IMR-90 (cell line): ENCODE data around the gene DACT1. TPM values are rescaled to one million over a fixed set of nuclear protein-coding genes. Genes with fewer than 3 reads are reported as not detected.

ENCODE experiments used
- ATAC-seq: fragments of 200-7000 bp; cut with Tn5 transposase; 2 replicates; pipeline ENCODE4 v1.9.1; 2020; ENCODE audit warnings: low read depth, mild to moderate bottlenecking, moderate library complexity
- BruUV-seq: library from RNA; stranded (reverse); fragments of 400-500 nt; replicated peaks from 2 replicates; lab custom pipeline; 2021; lab: Mats Ljungman, UMichigan
- CTCF ChIA-PET: fragments of 300-600 bp; formaldehyde crosslinking; extraction: SDS; loops from one replicate; lab custom pipeline; 2021; ENCODE audit warnings: antibody characterized with exemption; lab: Yijun Ruan, JAX
- POLR2A ChIA-PET: fragments of 300-600 bp; sonication (Branson Sonifier 250); formaldehyde crosslinking; loops from one replicate; lab custom pipeline; 2022; ENCODE audit warnings: antibody characterized with exemption; ENCODE audit not compliant: unreplicated experiment; lab: Charles Lee
- DNase-seq: peaks from one replicate; pipeline ENCODE4 v3.0.0; 2013
- H2AFZ ChIP-seq: replicated peaks from 2 replicates; pipeline ENCODE3; 2013; ENCODE audit warnings: low read length, mild to moderate bottlenecking; ENCODE audit not compliant: poor library complexity
- H2AK5ac ChIP-seq: 2 replicates; pipeline ENCODE4 v1.6.1; 2013; ENCODE audit warnings: low read depth, low read length, inconsistent platforms
- H2AK9ac ChIP-seq: replicated peaks from 2 replicates; pipeline ENCODE3; 2013; ENCODE audit warnings: mild to moderate bottlenecking, low read depth, low read length, moderate library complexity; ENCODE audit not compliant: poor library complexity
- H2BK120ac ChIP-seq: 2 replicates; pipeline ENCODE4 v1.6.1; 2013; ENCODE audit warnings: low read depth, low read length, inconsistent platforms
- H2BK15ac ChIP-seq: 3 replicates; pipeline ENCODE4 v1.6.1; 2013; ENCODE audit warnings: low read depth, low read length, inconsistent platforms
- H2BK20ac ChIP-seq: 2 replicates; pipeline ENCODE4 v1.6.1; 2013; ENCODE audit warnings: low read depth, mild to moderate bottlenecking, inconsistent platforms, low read length, moderate library complexity
- H2BK5ac ChIP-seq: 2 replicates; pipeline ENCODE4 v1.6.1; 2013; ENCODE audit warnings: mild to moderate bottlenecking, low read depth, low read length, inconsistent platforms; ENCODE audit not compliant: poor library complexity, severe bottlenecking
- H3K14ac ChIP-seq: replicated peaks from 2 replicates; pipeline ENCODE4 v1.6.1; 2013; ENCODE audit warnings: low read depth, low read length, inconsistent platforms
- H3K18ac ChIP-seq: 2 replicates; pipeline ENCODE4 v1.6.1; 2013; ENCODE audit warnings: low read depth, low read length, control low read depth
- H3K23ac ChIP-seq: 2 replicates; pipeline ENCODE4 v1.6.1; 2013; ENCODE audit warnings: low read depth, low read length, inconsistent platforms
- H3K27ac ChIP-seq: 2 replicates; pipeline ENCODE4 v1.5.1; 2013; ENCODE audit warnings: mild to moderate bottlenecking, control low read depth, low read length; ENCODE audit not compliant: insufficient read depth
- H3K27me3 ChIP-seq: 2 replicates; pipeline ENCODE4 v1.6.1; 2013; ENCODE audit warnings: low read length; ENCODE audit not compliant: control insufficient read depth, insufficient read depth
- H3K36me3 ChIP-seq: 2 replicates; pipeline ENCODE4 v1.6.1; 2013; ENCODE audit warnings: low read length, mixed read lengths; ENCODE audit not compliant: control insufficient read depth, insufficient read depth
- H3K4ac ChIP-seq: 2 replicates; pipeline ENCODE4 v1.6.1; 2013; ENCODE audit warnings: low read depth, low read length, inconsistent platforms
- H3K4me1 ChIP-seq: 2 replicates; pipeline ENCODE4 v1.6.1; 2013; ENCODE audit warnings: low read length, mixed read lengths; ENCODE audit not compliant: control insufficient read depth, insufficient read depth
- H3K4me2 ChIP-seq: 2 replicates; pipeline ENCODE4 v1.6.1; 2013; ENCODE audit warnings: low read depth, mild to moderate bottlenecking, control low read depth, low read length, moderate library complexity
- H3K4me3 ChIP-seq: 2 replicates; pipeline ENCODE4 v1.5.1; 2013; ENCODE audit warnings: low read depth, mild to moderate bottlenecking, control low read depth, low read length, moderate library complexity; ENCODE audit not compliant: insufficient read depth
- H3K56ac ChIP-seq: 2 replicates; pipeline ENCODE4 v1.6.1; 2013; ENCODE audit warnings: low read length, inconsistent platforms; ENCODE audit not compliant: insufficient read depth; ENCODE audit errors: extremely low read depth
- H3K79me1 ChIP-seq, 2 experiments: 2 replicates each; pipeline ENCODE4 v1.6.1; 2013; ENCODE audit warnings: low read length in 2 of 2, inconsistent platforms in 1 of 2, low read depth in 1 of 2
- H3K9ac ChIP-seq: 2 replicates; pipeline ENCODE4 v1.6.1; 2013; ENCODE audit warnings: low read depth, low read length, control low read depth
- H3K9me1 ChIP-seq: 2 replicates; pipeline ENCODE4 v1.6.1; 2013; ENCODE audit warnings: low read length, inconsistent platforms; ENCODE audit not compliant: insufficient read depth
- H3K9me3 ChIP-seq: 2 replicates; pipeline ENCODE4 v1.6.1; 2013; ENCODE audit warnings: low read length; ENCODE audit not compliant: control insufficient read depth, insufficient read depth
- H4K20me1 ChIP-seq: 2 replicates; pipeline ENCODE4 v1.6.1; 2013; ENCODE audit warnings: low read length, inconsistent platforms; ENCODE audit not compliant: insufficient read depth
- H4K5ac ChIP-seq: 2 replicates; pipeline ENCODE4 v1.6.1; 2013; ENCODE audit warnings: mild to moderate bottlenecking, low read depth, low read length, control low read depth
- H4K8ac ChIP-seq, 2 experiments: 2 replicates each; pipeline ENCODE4 v1.6.1; 2013; ENCODE audit warnings: low read depth in 2 of 2, low read length in 2 of 2, control low read depth in 1 of 2, inconsistent platforms in 1 of 2
- H4K91ac ChIP-seq: 2 replicates; pipeline ENCODE4 v1.6.1; 2013; ENCODE audit warnings: low read depth, low read length, inconsistent platforms; ENCODE audit not compliant: insufficient read depth
- ELK1 ChIP-seq: fragments of 150-350 bp; IDR thresholded peaks from 2 replicates; pipeline ENCODE4 v1.6.1; 2016; ENCODE audit warnings: low read depth, mild to moderate bottlenecking, low read length, moderate library complexity, borderline replicate concordance
- FOS ChIP-seq: fragments of 150-350 bp; IDR thresholded peaks from 2 replicates; pipeline ENCODE4 v1.6.1; 2016; ENCODE audit warnings: low read depth, low read length
- POLR2A ChIP-seq: IDR thresholded peaks from 2 replicates; pipeline ENCODE4 v1.6.1; 2012; ENCODE audit warnings: mild to moderate bottlenecking, low read depth, low read length
- RCOR1 ChIP-seq: IDR thresholded peaks from 2 replicates; pipeline ENCODE4 v1.6.1; 2012; ENCODE audit warnings: mild to moderate bottlenecking, low read length, improper control_type of control experiment; ENCODE audit not compliant: insufficient replicate concordance
- WGBS, 2 experiments: methylation state at CpG; one replicate each; pipeline versions ENCODE4 v1.1.5 to v1.1.7; 2013; ENCODE audit warnings: missing lambda C conversion rate in 2 of 2; ENCODE audit not compliant: insufficient read length in 1 of 2; ENCODE audit errors: extremely low coverage in 2 of 2; 5-methylcytosine and 5-hydroxymethylcytosine counted together
- dilution Hi-C: fragments of 300-500 bp; cut with HindIII; formaldehyde crosslinking; loops from one replicate; pipeline ENCODE4 v1.14.3; 2018; ENCODE audit warnings: low sequenced_read_pairs; ENCODE audit not compliant: unreplicated experiment
- in situ Hi-C: fragments of 300-500 bp; cut with MboI; formaldehyde crosslinking; loops from 3 replicates; pipeline ENCODE4 v1.14.3; 2019; ENCODE audit warnings: low sequenced_read_pairs, inconsistent platforms, mixed read lengths
- intact Hi-C: fragments of 100-400 bp; cut with micrococcal nuclease; formaldehyde crosslinking; loops from 2 replicates; pipeline ENCODE4 v1.10.0; 2022
- polyA plus RNA-seq, 3 experiments: library from polyadenylated mRNA; depleted of rRNA; stranded (reverse); fragments of >200 nt; gene quantifications; 2 replicates each; pipeline ENCODE4 v1.2.3, GENCODE V29; 2012; ENCODE audit warnings: low replicate concordance in 1 of 3
- total RNA-seq: library from RNA; depleted of rRNA; stranded (reverse); fragments of >200 nt; gene quantifications from 2 replicates; pipeline ENCODE4 v1.2.3, GENCODE V29; 2012
- TF ChIP-seq, protein P1 (sequence below): conservative IDR thresholded peaks from 2 replicates; pipeline ENCODE4 v1.5.1; 2012; ENCODE audit warnings: mild to moderate bottlenecking, low read depth, low read length, improper control_type of control experiment

Gene DACT1
- total and polyA plus RNA-seq, 2 of the 4 experiments (the other 2 are of a cell fraction), result 6.5 to 9.7 TPM

GRCh38 chr14:58665773-58666500, 28.2 kb downstream of the DACT1 start:
- H2BK15ac ChIP-seq, result no peak overlapping the region
- CTCF ChIA-PET, result no interaction called here
- no peak overlapping the region for H3K56ac ChIP-seq
- H2BK5ac ChIP-seq, result no peak overlapping the region
- H2AK9ac ChIP-seq, result no peak overlapping the region
- no peak overlapping the region for H3K4me3 ChIP-seq
- no peak overlapping the region for H3K14ac ChIP-seq
- H3K4ac ChIP-seq, result no peak overlapping the region
- in situ Hi-C loops, result no loop called here
- no peak overlapping the region for H2AFZ ChIP-seq
- no peaks in the 10 kb centered on the region; the same call in 1 of the 2 replicates for H3K9me1 ChIP-seq
- no peak overlapping the region for H2BK120ac ChIP-seq
- dilution Hi-C loops, result no loop called here
- 63% methylated on average over 1 of the region's 3 CpGs; no CpG with 5 or more reads in 1 of the 2 experiments for WGBS, 2 experiments
- peaks cover 12% of the 10 kb centered on the region for H3K27me3 ChIP-seq
- H3K4me1 ChIP-seq, result peaks cover 6% of the 10 kb centered on the region; the same call in 1 of the 2 replicates
- no peak overlapping the region for H4K8ac ChIP-seq
- H3K36me3 ChIP-seq, result no peaks in the 10 kb centered on the region
- DNase-seq (no peak), ATAC-seq (no peak)
- no peak overlapping the region for H3K18ac ChIP-seq
- BruUV-seq, result no TSS peak
- no peaks in the 10 kb centered on the region for H3K79me1 ChIP-seq
- H4K5ac ChIP-seq, result no peak overlapping the region
- no peak overlapping the region for H3K27ac ChIP-seq
- intact Hi-C loops, result no loop called here
- H4K20me1 ChIP-seq, result no peaks in the 10 kb centered on the region
- no peak overlapping the region for H3K4me2 ChIP-seq
- no peak overlapping the region for H4K91ac ChIP-seq
- POLR2A ChIA-PET, result no interaction called here
- no peaks in the 10 kb centered on the region for H3K9me3 ChIP-seq
- H2BK20ac ChIP-seq, result no peak overlapping the region
- no peak overlapping the region for H3K23ac ChIP-seq
- no peak overlapping the region; the same call in 1 of the 2 replicates for H2AK5ac ChIP-seq
- H3K9ac ChIP-seq, result no peak overlapping the region
- TF ChIP-seq POLR2A, result no peak
- no peak for TF ChIP-seq FOS
- TF ChIP-seq RCOR1, result no peak
- TF ChIP-seq ELK1, result no peak
- TF ChIP-seq, protein P1, sequence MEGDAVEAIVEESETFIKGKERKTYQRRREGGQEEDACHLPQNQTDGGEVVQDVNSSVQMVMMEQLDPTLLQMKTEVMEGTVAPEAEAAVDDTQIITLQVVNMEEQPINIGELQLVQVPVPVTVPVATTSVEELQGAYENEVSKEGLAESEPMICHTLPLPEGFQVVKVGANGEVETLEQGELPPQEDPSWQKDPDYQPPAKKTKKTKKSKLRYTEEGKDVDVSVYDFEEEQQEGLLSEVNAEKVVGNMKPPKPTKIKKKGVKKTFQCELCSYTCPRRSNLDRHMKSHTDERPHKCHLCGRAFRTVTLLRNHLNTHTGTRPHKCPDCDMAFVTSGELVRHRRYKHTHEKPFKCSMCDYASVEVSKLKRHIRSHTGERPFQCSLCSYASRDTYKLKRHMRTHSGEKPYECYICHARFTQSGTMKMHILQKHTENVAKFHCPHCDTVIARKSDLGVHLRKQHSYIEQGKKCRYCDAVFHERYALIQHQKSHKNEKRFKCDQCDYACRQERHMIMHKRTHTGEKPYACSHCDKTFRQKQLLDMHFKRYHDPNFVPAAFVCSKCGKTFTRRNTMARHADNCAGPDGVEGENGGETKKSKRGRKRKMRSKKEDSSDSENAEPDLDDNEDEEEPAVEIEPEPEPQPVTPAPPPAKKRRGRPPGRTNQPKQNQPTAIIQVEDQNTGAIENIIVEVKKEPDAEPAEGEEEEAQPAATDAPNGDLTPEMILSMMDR, result no peak
